ENCODE measurements around the gene S100A3.
A peak's percentile ranks its signal among the peaks of the same experiment; 100 is the strongest.

Gene S100A3

GRCh38 chr1:153547560-153548551, 1.2 kb downstream of the S100A3 start:
- no peak for DNase-seq

GRCh38 chr1:153546796-153547559, 2.1 kb downstream of the S100A3 start:
- DNase-seq: no peak

GRCh38 chr1:153546371-153546770, 2.7 kb downstream of the S100A3 start:
- DNase-seq: no peak

DNA sequence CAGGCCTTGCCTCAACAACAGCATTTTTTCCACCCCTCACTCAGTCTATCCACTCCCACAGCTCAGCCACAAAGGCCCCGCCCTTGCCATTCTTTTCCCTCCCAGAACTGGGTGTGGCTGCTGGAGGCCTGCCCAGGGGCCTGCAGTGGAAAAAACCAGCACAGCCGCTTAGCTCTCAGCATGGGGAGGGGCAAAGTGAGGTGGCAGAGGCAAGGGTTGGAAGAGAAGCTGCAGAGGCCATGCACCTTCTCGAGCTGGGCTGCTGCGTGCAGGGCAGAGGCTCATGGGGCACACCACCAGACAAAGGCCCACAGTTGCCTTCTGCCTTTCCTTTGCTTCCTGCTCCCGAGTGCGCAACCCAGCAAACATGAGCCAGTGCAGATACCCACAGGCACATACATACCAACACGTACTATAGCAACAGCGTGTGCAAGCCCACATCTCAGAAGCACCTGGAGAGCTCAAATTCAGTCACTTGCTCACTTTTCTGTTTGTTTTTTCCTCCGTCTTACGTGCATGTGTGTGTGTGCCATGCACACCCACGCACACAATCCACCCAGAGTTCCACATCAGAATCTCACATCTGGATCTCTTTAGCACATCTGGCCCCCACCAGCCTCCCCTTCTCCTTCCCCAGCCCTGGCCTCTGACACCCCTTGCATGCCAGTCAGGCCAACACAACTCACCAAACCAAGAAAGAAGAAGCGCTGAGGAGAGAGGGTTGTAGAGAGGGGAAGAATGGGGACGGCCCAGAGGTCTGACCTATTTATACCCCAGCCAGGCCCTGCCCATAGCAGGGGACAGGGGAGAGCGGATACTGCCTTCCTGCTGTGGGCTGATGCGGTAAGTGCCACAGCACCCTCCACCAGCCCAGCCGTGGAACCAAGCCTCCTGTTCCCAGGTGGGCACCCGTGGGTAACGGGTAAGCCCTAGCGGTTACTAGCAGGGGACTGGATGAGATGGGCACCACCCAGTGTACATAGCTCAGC, 3.7 kb downstream of the S100A3 start, which contains the start of gene S100A4:
Gene S100A4, minus strand, starts transcription at position 740 of the 989 bp plus-strand sequence. CDS start 1,012 bp downstream, outside the sequence.
- peak; percentile 88 for DNase-seq

GRCh38 chr1:153544453-153545066, 4.5 kb downstream of the S100A3 start:
- no peak for DNase-seq

- no peak for DNase-seq
These were observed 5.3 kb downstream of the S100A3 start for GRCh38 chr1:153543736-153544135.

DNA sequence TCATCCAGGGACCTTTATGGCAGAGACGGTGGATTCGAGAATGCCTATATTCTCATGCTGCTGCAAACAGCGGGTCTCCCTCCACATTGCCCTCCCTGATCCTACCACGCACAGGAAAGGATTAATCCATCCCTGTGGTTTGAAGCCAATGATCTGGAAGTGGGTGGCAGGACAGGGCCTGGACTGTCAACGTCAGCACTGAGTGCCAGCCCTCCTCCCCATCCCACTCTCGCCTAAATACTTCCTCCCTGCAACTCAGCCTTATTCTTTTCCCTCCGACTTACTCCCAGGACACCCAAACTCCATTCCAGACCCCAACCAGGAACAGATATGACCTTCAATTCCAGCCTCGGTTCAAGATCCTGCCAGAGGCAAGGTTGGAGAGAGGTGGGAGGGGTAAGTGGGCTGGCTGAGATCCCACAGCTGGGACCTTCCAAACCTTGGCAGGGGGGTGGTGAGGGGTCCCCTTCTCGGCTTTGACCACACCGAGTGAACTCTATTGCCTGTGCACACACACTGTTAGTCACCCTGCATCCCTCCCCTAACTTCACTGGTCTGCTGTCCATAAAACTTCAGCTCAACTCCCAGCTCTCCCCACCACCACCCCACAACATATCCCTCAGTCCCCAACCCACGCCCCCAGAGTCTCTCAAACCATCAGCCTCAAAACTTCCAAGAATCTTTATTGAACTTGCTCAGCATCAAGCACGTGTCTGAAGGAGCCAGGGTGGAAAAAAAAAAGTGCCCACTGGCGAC, 5.9 kb downstream of the S100A3 start:
- no peak for DNase-seq

GRCh38 chr1:153541641-153542590, 7.1 kb downstream of the S100A3 start:
- DNase-seq: no peak

GRCh38 chr1:153540394-153541361, 8.4 kb downstream of the S100A3 start, which contains the start of gene S100A5:
S100A5 (minus strand) TSS chr1:153540934; CDS start chr1:153540191, 743 bp downstream.
- DNase-seq: peak; percentile 31

DNA sequence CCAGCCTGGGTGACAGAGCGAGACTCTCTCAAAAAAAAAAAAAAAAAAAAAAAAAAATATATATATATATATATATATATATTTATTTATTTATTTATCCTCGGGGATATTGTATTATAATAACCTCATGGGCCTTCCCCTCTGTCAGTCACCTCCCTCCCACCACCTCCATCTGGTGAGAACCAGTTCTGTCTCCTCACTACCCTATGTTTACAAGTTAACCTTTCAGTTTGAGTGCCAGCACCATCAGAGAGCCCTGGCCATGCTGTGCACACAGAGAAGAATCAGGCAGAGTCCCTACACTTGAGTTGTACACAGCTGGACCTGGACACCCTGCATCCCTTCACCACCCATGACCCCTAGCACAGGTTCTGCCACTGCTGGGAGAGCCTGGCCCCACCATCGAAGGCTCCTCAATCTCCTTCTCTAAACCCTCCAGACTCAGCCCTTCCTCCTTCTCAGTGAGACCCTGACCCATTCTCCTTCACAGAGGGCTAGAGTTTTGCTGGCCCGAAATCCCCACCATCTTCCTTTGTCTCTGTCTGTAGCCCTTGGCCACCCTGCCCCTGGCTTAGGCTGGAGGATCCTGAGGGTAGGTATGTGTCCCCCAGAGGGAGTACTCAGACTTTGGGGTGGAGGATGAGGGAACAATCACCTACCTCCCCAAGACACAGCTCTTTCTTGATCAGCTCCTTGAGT, 9.5 kb downstream of the S100A3 start:
- DNase-seq: no peak

DNA sequence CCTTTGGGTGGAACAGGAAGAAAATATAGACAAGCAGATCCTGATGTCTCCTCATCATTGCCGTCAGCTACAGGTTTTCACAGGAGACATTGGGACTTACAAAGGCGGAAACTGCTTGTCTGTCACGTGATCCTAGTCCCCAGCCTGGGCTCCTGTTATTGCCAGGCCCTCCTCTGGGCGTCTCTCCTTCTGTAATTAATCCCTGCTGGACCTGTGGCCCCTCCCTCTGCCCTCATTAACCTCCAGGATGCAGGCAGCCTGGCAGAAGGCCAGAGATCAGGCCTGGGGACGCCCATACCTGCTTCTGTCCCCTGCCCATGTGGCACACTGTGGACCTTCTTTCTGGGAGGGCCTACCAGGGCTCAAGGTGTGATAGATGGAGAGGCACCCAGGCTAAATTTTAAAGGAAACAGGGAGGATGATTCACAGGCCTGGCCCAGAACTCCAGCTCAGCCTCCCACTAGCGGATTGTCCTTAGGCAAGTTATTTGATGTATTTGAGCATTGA, 10.7 kb downstream of the S100A3 start:
- no peak for DNase-seq

DNA sequence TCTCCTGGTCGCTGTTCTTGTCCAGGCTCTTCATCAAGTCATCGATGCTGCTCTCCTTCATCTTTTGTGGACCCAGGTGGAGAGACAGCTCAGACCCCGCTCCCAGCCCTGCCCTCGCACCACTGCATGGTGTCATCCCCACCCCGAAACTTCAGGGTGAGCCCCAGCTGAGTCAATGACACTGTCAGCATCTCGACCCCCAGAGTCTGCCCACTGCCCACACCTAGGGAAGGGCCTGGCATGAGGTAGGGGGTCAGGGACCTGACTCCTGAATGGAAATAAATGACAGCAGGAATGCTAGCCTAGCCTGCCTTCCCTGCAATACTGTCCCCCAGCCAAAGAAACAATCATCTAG, 11.7 kb downstream of the S100A3 start:
- DNase-seq: no peak

DNA sequence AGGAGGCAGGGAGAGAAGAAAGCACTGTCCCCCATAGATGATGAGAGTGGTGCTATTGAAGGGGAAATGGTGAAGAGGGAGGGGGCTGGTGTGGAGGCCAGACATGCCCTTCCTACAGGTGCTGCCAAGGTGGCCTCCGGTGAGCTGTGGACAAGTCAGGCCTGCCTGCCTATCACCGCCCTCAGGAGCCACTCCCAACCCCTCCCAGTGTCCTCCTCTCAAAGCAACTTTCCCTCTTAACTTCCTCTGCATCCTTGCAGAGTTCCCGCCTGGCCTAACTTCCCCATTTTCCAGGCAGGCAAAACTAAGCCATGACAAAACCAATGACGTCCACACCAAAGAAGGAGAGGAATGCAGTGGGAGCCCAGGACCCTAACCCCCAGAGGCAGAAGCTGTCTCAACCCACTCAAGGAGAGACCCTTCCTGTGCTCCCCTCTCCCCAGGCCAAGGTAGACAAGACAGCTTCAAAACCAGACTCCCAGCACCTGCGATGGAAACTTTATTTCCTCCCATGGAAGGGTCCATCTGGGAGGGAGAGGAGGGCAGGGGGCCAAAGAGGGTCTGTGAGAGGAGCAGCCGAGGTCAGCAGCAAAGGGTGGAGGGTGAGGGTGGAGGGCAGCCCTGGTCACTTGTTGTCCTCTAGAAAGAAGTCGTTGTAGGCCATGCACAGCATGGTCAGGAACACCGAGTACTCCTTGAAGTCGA, 12.2 kb downstream of the S100A3 start:
- DNase-seq: no peak

DNA sequence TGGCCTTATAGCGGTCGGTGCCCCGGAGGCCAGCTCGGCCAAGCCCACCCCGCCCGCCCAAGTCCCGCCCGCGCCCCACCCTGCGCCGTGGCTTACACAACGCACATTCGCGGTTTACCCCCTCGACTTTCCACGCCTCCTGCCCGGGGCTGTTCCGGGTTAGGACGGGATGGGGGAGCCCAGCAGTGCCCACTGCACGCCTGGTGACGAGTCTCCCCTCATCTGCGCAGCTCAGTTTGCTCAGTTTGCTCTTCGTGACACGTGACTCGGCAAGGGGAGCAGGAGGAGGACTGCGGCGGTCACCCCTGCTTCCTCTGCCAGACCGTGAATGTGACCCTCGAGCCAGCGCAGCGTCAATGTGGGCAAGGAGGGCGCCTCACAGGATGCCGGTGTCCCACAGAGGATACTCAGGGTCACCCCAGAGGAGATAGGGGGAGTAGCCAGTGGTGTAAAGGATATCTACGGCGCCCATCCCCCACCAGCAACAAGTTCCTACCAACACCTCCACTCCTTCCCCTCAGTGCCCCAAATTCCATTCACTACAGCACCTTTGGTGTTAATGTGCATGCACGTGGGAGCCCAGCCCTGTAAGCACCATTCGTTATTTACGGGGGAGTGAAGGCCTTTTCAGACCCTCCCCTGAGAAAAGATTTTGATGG, 12.9 kb downstream of the S100A3 start:
- peak; percentile 79 for DNase-seq

- DNase-seq: peak; percentile 39
These were observed 13.6 kb downstream of the S100A3 start, which contains the start of gene S100A6 for GRCh38 chr1:153535242-153536011. S100A6 (minus strand) TSS chr1:153535991; CDS start chr1:153535339, 652 bp downstream.

- no peak for DNase-seq
These were observed 14.2 kb downstream of the S100A3 start for GRCh38 chr1:153534925-153535241.
